Ureter (tissue), 1 donor: Measurements from ENCODE around the gene SNTG2. TPM values are rescaled to one million over a fixed set of nuclear protein-coding genes. Genes with fewer than 3 reads are reported as not detected.
"Not testable (repeated sequence)": the region's sequence is repeated elsewhere in the genome, so short reads cannot be mapped to it uniquely, and the experiment has no call there.

Experiments used
- DNase-seq: peaks from one replicate; pipeline ENCODE4 v3.0.0-alpha.2; 2020; ENCODE audit warnings: low spot score
- total RNA-seq: library from RNA; stranded (reverse); gene quantifications from one replicate; pipeline ENCODE4 v1.2.4, GENCODE V29; 2023
- donor health status: DM: yes; HTN: yes; CAD: no.

SNTG2 gene
- total RNA-seq, 1 donor from 2014 or later: 9.9 TPM

- no peak for DNase-seq
Observed at GRCh38 chr2:1183300-1183699, 232.7 kb downstream of the SNTG2 start.

GRCh38 chr2:1186421-1186820 is 235.8 kb downstream of the SNTG2 start:
- no peak for DNase-seq

GRCh38 chr2:1187189-1187588 is 236.5 kb downstream of the SNTG2 start:
- DNase-seq: no peak

DNA sequence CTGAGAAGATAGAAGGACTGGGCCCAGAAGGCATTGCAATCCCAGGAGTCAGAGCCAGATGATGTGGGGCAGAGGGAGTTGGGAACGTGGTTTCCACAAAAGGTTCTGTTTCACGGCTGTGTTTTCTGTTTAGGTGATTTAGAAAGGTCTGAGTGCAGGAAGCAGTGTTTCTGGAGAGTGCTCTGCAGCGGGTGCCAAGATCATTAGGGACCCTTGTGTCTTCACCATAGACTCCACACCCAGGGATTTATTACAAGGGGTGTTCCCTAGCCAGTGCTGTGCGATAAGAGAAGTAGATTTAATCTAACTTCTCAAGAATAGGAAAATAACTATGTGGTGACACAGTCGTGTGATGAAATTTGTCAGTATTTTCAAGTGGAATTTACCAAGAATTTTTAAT is 241.5 kb downstream of the SNTG2 start:
- no peak for DNase-seq

GRCh38 chr2:1193801-1194200 is 243.2 kb downstream of the SNTG2 start:
- DNase-seq: no peak

- DNase-seq: no peak
Observed at GRCh38 chr2:1203772-1204171, 253.1 kb downstream of the SNTG2 start.

GRCh38 chr2:1205853-1206252 is 255.2 kb downstream of the SNTG2 start:
- DNase-seq: no peak

- no peak for DNase-seq
Observed at GRCh38 chr2:1207962-1208510, 257.4 kb downstream of the SNTG2 start.

GRCh38 chr2:1208522-1208921 is 257.9 kb downstream of the SNTG2 start:
- DNase-seq: no peak

DNA sequence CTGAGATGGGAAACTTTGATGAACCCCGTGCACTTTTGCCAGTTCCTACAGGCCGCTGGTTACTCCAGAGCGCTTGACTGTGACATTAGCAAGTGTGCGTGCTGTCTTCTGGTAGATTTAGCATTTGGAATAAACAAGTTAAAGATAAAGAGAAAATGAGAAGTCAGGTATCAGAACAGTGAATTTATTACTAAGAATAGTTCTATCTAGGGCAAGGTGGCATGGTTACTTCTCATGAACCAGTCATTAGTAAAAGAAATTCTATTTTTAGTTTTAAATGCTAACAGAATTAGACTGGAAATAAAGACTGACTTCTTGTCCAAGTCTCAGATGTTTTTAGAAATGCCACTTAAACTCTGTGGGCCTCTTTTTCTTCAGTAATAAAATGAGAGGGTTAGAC is 258.6 kb downstream of the SNTG2 start:
- DNase-seq: no peak

GRCh38 chr2:1209761-1210160 is 259.1 kb downstream of the SNTG2 start:
- DNase-seq: no peak

- no peak for DNase-seq
Observed at GRCh38 chr2:1210352-1210751, 259.7 kb downstream of the SNTG2 start.

GRCh38 chr2:1219901-1220573 is 269.4 kb downstream of the SNTG2 start:
- no peak for DNase-seq

DNA sequence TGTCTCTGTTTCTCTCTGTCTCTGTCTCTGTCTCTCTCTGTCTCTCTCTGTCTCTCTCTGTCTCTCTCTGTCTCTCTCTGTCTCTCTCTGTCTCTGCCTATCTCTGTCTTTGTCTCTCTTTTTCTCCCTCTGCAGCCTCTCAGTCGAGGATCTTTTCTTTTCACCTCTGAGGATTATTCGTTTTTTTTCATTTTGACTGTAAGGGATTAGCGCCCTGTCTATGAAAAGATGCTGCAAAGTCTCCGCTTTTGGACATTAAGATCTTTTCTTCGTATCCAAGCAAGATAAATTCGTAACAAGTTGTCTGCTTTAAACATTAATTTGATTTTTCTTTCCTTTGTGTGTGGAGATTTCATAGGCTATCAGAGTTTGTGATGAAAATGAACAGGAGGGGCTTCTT is 271.4 kb downstream of the SNTG2 start:
- no peak for DNase-seq

GRCh38 chr2:1223791-1224190 is 273.1 kb downstream of the SNTG2 start:
- no peak for DNase-seq

DNA sequence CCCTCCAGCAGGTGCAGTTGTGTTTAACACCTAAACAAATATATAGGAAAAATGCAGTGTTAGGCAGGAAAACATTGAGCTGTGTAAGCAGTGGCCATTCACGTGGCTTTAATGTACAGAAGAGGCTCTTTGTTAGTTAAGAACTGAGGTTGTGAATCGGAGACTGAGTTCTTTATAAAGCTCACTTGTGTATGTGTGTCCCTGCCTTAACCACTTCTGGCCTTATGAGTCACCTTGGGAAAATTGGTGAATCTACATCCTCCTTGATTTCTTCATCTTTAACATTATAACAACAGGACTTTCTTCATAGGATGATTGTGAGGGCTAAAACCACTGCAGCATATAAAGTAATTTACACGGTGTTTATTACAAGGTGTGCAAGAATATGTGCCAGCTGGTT is 274.3 kb downstream of the SNTG2 start:
- DNase-seq: no peak

GRCh38 chr2:1226766-1227165 is 276.1 kb downstream of the SNTG2 start:
- no peak for DNase-seq

DNA sequence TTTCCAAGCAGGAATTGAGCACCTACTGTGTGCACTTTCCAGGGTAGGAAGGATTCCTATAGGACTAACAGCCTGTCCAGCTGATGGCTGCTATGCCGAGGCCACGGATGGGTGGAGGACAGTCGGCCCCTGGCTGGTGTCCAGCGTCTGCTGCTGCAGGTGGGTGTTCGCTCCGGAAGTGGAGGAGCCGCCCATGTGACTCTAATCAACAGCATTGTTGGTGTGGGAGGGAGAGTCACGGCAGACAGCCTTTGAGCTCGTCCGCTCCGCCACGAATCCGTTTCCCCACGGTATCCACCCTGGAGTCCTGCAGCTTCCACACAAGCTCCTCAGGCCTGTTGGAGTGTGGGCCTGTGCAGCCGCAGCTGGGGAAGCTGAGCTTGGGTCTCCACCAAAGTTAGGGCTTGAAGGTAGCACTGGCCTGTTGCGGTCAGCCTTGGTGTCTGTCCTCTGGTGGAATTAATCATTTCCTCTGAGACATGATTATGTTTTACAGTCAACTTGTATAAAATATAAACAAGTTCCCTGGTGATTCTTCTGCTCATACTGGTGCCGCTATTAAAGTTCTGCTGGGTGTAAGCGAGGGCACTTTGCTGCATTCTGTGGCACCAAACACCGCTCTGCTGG is 276.7 kb downstream of the SNTG2 start:
- no peak for DNase-seq

GRCh38 chr2:1229596-1229995 is 278.9 kb downstream of the SNTG2 start:
- DNase-seq: not testable (repeated sequence)

- DNase-seq: no peak
Observed at GRCh38 chr2:1230155-1230893, 279.7 kb downstream of the SNTG2 start.

DNA sequence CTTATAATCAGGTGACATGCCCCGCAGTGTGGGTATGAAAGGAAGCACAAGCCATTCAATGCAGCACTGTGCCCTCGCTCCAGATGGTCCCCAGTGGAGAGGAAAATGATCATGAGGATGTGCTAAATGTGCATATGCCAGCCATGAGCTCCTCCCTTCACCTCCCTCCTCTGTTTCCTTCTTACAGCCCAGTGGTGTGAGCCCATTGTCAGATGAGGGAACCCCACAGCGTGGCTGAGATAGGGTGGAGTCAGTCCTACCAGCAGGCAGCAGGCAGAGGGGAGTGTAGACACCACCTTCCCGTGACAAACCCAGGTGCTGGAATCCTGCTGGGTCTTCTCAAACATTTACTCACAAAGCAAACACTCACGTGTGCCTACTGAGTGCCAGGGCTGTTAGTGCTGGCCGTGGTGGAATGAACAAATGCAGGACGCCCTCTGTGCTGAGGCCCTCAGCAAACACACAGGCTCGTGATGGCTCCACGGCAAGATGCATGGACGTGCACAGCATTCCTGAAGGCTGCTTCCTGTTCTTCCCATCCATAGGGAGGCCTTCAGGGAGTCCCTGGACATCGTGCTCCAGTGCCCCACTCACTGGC is 280.9 kb downstream of the SNTG2 start:
- DNase-seq: no peak

GRCh38 chr2:1233281-1233680 is 282.6 kb downstream of the SNTG2 start:
- no peak for DNase-seq
